ENCODE results near the gene TRIO. TPM values are rescaled to one million over a fixed set of nuclear protein-coding genes. Genes with fewer than 3 reads are reported as not detected.

TRIO gene
- total RNA-seq, 2 donors from 2014 or later = 62.0 to 137 TPM

DNA sequence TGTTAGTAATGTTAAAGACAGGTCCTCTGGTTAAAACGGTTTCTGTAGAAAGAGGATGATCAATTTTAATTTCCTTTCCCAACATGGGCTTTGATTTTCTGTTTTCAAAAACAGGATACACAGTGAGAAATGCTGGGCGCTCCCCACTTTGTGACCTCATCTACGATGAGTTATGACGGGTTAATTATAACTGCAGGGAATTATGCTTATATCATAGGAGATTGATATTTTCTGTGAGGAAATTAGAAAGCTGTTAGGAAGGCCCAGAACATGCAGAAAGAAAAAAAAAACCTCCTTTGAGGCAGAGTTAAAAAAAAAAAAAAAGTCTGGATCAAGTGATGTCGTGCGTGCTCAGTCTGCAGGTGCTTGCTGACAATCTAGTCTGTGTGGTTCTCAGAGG is 261.6 kb downstream of the TRIO start:
- intact Hi-C loops (cut with DNase I) = loop anchor here (10.0 kb wide), 1 partner anchor 60 kb away; no protein-coding TSS in a partner anchor
- ATAC-seq (no peak), DNase-seq (no peak)
- WGBS, 2 donors = 84 to 86% methylated on average over 6 of the region's 6 CpGs
- no peak overlapping the region for H3K4me3 ChIP-seq
- H3K36me3 ChIP-seq (replicated peaks in 1 of 2; ENCODE audit: insufficient read depth in 1 of 2, low read depth in 2 of 2) = peaks cover 0 to 5% of the 10 kb centered on the region in 2 donors
- TF ChIP-seq POLR2A (IDR thresholded peaks at IDR 0.05) = no peak
- no peak for TF ChIP-seq CTCF (IDR thresholded peaks at IDR 0.05)
- no peaks in the 10 kb centered on the region for H3K9me3 ChIP-seq
- H3K4me1 ChIP-seq = no peaks in the 10 kb centered on the region
- no peaks in the 10 kb centered on the region for H3K27me3 ChIP-seq
- H3K27ac ChIP-seq = no peak overlapping the region

- no peak overlapping the region for H3K27ac ChIP-seq
- H3K4me3 ChIP-seq = no peak overlapping the region
- H3K9me3 ChIP-seq = no peaks in the 10 kb centered on the region
- no peaks in the 10 kb centered on the region for H3K4me1 ChIP-seq
- intact Hi-C loops (cut with DNase I) = loop anchor here (10.0 kb wide), 1 partner anchor 60 kb away; no protein-coding TSS in a partner anchor
- WGBS, 2 donors = 88 to 91% methylated on average over 7 to 10 of the region's 10 CpGs
- no peak for ATAC-seq
- H3K36me3 ChIP-seq (replicated peaks in 1 of 2; ENCODE audit: insufficient read depth in 1 of 2, low read depth in 2 of 2) = peaks cover 0 to 5% of the 10 kb centered on the region in 2 donors
- H3K27me3 ChIP-seq = no peaks in the 10 kb centered on the region
- no peak for TF ChIP-seq CTCF (IDR thresholded peaks at IDR 0.05)
- no peak for TF ChIP-seq POLR2A (IDR thresholded peaks at IDR 0.05)
- DNase-seq = no peak
These were observed 262.1 kb downstream of the TRIO start for GRCh38 chr5:14405267-14405666.

- no peaks in the 10 kb centered on the region for H3K4me1 ChIP-seq
- intact Hi-C loops (cut with DNase I) = loop anchor here (10.0 kb wide), 1 partner anchor 59 kb away; no protein-coding TSS in a partner anchor
- H3K9me3 ChIP-seq = no peaks in the 10 kb centered on the region
- no peaks in the 10 kb centered on the region for H3K27me3 ChIP-seq
- ATAC-seq (no peak), DNase-seq (peak in 2 of 4 donors; percentile 39 to 47)
- no peak overlapping the region for H3K4me3 ChIP-seq
- no peak overlapping the region for H3K27ac ChIP-seq
- H3K36me3 ChIP-seq (replicated peaks in 1 of 2; ENCODE audit: insufficient read depth in 1 of 2, low read depth in 2 of 2) = peaks cover 0 to 5% of the 10 kb centered on the region in 2 donors
- TF ChIP-seq CTCF (IDR thresholded peaks at IDR 0.05) = no peak
- TF ChIP-seq POLR2A (IDR thresholded peaks at IDR 0.05) = no peak
- WGBS, 2 donors = 82 to 83% methylated on average over 21 to 22 of the region's 22 CpGs
These were observed 262.8 kb downstream of the TRIO start for GRCh38 chr5:14405706-14406553.

- H3K4me3 ChIP-seq = no peak overlapping the region
- H3K36me3 ChIP-seq (replicated peaks in 1 of 2; ENCODE audit: insufficient read depth in 1 of 2, low read depth in 2 of 2) = peaks cover 0 to 5% of the 10 kb centered on the region in 2 donors
- H3K27me3 ChIP-seq = no peaks in the 10 kb centered on the region
- ATAC-seq (no peak), DNase-seq (no peak)
- H3K9me3 ChIP-seq = no peaks in the 10 kb centered on the region
- 87 to 93% methylated on average over 12 of the region's 12 CpGs for WGBS, 2 donors
- intact Hi-C loops (cut with DNase I) = loop anchor here (10.0 kb wide), 1 partner anchor 58 kb away; no protein-coding TSS in a partner anchor
- H3K27ac ChIP-seq = no peak overlapping the region
- TF ChIP-seq CTCF (IDR thresholded peaks at IDR 0.05) (no peak), POLR2A (IDR thresholded peaks at IDR 0.05) (no peak)
- no peaks in the 10 kb centered on the region for H3K4me1 ChIP-seq
These were observed 263.4 kb downstream of the TRIO start for GRCh38 chr5:14406554-14406849.
